ENCODE data around the gene KNL1. TPM values are rescaled to one million over a fixed set of nuclear protein-coding genes. Genes with fewer than 3 reads are reported as not detected.

Gene KNL1
- total RNA-seq, 1 experiment from 2014 or later, result 27.5 TPM

DNA sequence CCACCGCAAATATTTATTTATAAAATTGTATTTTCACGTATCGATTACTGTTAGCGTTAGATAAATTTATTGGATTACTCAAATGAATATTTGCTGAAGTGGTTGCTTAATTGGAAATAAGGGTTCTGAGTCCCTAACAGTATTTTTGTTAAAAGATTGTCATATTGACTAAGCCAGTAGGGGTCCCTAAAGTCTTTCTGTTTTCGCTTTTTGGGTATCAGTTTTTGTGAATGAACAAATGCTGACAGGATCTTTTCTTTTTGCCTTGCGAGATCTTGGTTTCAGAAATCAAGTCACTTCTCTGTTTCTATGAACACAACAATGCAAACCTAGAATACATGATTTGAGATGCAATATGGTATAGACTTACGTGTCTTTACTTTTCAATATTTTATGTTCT is 108.0 kb downstream of the KNL1 start:
- Histone ChIP-seq H3K27ac (no peak overlapping the region), H3K4me2 (no peak overlapping the region), H3K9me3 (ENCODE audit: insufficient read depth, low read depth) (no peaks in the 10 kb centered on the region), H3K36me3 (ENCODE audit: low read depth) (0 out of 2 replicates have a peak, but pooled peaks cover 2% of the 10 kb centered on the region), H2AFZ (no peak overlapping the region), H4K20me1 (ENCODE audit: insufficient read depth) (no peaks in the 10 kb centered on the region), H3K79me2 (ENCODE audit: low read depth) (0 out of 2 replicates have a peak, but pooled peaks cover 2% of the 10 kb centered on the region), H3K4me3 (no peak overlapping the region), H3K27me3 (ENCODE audit: insufficient read depth, low read depth) (no peaks in the 10 kb centered on the region), H3F3A (ENCODE audit: insufficient read depth, low read depth) (0 out of 2 replicates have a peak, but pooled peaks cover 4% of the 10 kb centered on the region), H3K4me1 (replicated peaks; ENCODE audit: insufficient read depth) (no peaks in the 10 kb centered on the region), H3K9me2 (ENCODE audit: insufficient read depth) (no peaks in the 10 kb centered on the region)
- TF ChIP-seq, protein P1, sequence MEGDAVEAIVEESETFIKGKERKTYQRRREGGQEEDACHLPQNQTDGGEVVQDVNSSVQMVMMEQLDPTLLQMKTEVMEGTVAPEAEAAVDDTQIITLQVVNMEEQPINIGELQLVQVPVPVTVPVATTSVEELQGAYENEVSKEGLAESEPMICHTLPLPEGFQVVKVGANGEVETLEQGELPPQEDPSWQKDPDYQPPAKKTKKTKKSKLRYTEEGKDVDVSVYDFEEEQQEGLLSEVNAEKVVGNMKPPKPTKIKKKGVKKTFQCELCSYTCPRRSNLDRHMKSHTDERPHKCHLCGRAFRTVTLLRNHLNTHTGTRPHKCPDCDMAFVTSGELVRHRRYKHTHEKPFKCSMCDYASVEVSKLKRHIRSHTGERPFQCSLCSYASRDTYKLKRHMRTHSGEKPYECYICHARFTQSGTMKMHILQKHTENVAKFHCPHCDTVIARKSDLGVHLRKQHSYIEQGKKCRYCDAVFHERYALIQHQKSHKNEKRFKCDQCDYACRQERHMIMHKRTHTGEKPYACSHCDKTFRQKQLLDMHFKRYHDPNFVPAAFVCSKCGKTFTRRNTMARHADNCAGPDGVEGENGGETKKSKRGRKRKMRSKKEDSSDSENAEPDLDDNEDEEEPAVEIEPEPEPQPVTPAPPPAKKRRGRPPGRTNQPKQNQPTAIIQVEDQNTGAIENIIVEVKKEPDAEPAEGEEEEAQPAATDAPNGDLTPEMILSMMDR (conservative IDR thresholded peaks at IDR 0.05), result peak; percentile 34; the same call in 1 of the 2 replicates
- no peak for TF ChIP-seq EZH2 (IDR thresholded peaks at IDR 0.05; ENCODE audit: low read depth)
- intact Hi-C loops (cut with micrococcal nuclease; ENCODE audit: unreplicated experiment), result no loop called here
- BruUV-seq (replicated peaks), result no TSS peak
- DNase-seq, result no peak
- CTCF ChIA-PET, result interaction anchor here (0.6 kb wide), 1 partner anchor 683 kb away, joined by 3 read pairs; no protein-coding TSS in a partner anchor
- POLR2A ChIA-PET (ENCODE audit: unreplicated experiment), result no interaction called here

DNA sequence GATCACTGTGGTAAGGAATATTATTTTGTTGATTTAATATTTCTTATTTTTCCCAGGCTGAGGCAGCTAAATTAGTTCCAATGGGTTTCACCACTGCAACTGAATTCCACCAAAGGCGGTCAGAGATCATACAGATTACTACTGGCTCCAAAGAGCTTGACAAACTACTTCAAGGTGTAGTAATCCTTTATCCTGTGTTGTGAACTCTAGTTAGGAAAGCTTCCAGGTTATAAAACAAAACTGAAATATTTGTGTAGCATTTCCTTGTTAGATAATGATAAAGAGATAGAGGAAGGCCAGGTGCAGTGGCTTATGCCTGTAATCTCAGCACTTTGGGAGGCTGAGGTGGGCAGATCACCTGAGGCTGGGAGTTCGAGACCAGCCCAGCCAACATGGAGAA is 112.1 kb downstream of the KNL1 start:
- no peaks in the 10 kb centered on the region for H3K9me3 ChIP-seq (ENCODE audit: insufficient read depth, low read depth)
- ChIA-PET POLR2A (ENCODE audit: unreplicated experiment) (no interaction called here), CTCF (interaction anchor here (0.5 to 1.1 kb wide), 3 partner anchors 20 to 129 kb away, joined by 6 read pairs; no protein-coding TSS in a partner anchor)
- no peaks in the 10 kb centered on the region for H3K27me3 ChIP-seq (ENCODE audit: insufficient read depth, low read depth)
- no peaks in the 10 kb centered on the region for H4K20me1 ChIP-seq (ENCODE audit: insufficient read depth)
- no peaks in the 10 kb centered on the region for H3K9me2 ChIP-seq (ENCODE audit: insufficient read depth)
- TF ChIP-seq EZH2 (IDR thresholded peaks at IDR 0.05; ENCODE audit: low read depth), result no peak
- TF ChIP-seq, protein P1 (conservative IDR thresholded peaks at IDR 0.05), result no peak
- no peaks in the 10 kb centered on the region for H3K4me1 ChIP-seq (replicated peaks; ENCODE audit: insufficient read depth)
- H3K36me3 ChIP-seq (ENCODE audit: low read depth), result 0 out of 2 replicates have a peak, but pooled peaks cover 2% of the 10 kb centered on the region
- 0 out of 2 replicates have a peak overlapping the region, but pooled peaks have one; percentile 16 for H3K27ac ChIP-seq
- H3K4me3 ChIP-seq, result no peak overlapping the region
- H3F3A ChIP-seq (ENCODE audit: insufficient read depth, low read depth), result 0 out of 2 replicates have a peak, but pooled peaks cover 4% of the 10 kb centered on the region
- H2AFZ ChIP-seq, result no peak overlapping the region
- peak in 1 of 2 experiments; percentile 80 for DNase-seq
- intact Hi-C loops (cut with micrococcal nuclease; ENCODE audit: unreplicated experiment), result no loop called here
- H3K79me2 ChIP-seq (ENCODE audit: low read depth), result no peaks in the 10 kb centered on the region
- no peak overlapping the region for H3K4me2 ChIP-seq
- no TSS peak for BruUV-seq (replicated peaks)

Other genes with a start within 250 kb of the KNL1 start
- gene PHGR1, start 243.2 kb upstream of the KNL1 start, total RNA-seq (2021), result not detected in 2 replicates
- gene DISP2, start 236.0 kb upstream of the KNL1 start, total RNA-seq (2021), result 0.35 and 0.63 TPM in 2 replicates
- gene KNSTRN, start 211.5 kb upstream of the KNL1 start, total RNA-seq (2021), result 85.2 and 95.6 TPM in 2 replicates
- 82.5 and 83.7 TPM in 2 replicates for gene IVD, start 188.5 kb upstream of the KNL1 start, total RNA-seq (2021)
- 17.3 and 19.1 TPM in 2 replicates for gene BAHD1, start 153.3 kb upstream of the KNL1 start, total RNA-seq (2021)
- 30.6 and 34.3 TPM in 2 replicates for gene CHST14, start 123.3 kb upstream of the KNL1 start, total RNA-seq (2021)
- 19.5 and 22.2 TPM in 2 replicates for gene CCDC32, start 29.2 kb upstream of the KNL1 start, total RNA-seq (2021)
- 14.0 and 17.1 TPM in 2 replicates for gene RPUSD2, start 24.9 kb upstream of the KNL1 start, total RNA-seq (2021)
- 19.8 and 22.5 TPM in 2 replicates for gene RAD51, start 100.9 kb downstream of the KNL1 start, total RNA-seq (2021)
- 15.7 and 19.8 TPM in 2 replicates for gene RMDN3, start 161.0 kb downstream of the KNL1 start, total RNA-seq (2021)
- gene GCHFR, start 169.8 kb downstream of the KNL1 start, total RNA-seq (2021), result 1.2 and 1.5 TPM in 2 replicates
- gene C15orf62, start 175.7 kb downstream of the KNL1 start, total RNA-seq (2021), result 0.23 and 0.33 TPM in 2 replicates
- 32.6 and 33.1 TPM in 2 replicates for gene ZFYVE19, start 212.8 kb downstream of the KNL1 start, total RNA-seq (2021)
- 27.4 and 33.0 TPM in 2 replicates for gene DNAJC17, start 213.2 kb downstream of the KNL1 start, total RNA-seq (2021)
- gene PPP1R14D, start 234.5 kb downstream of the KNL1 start, total RNA-seq (2021), result 0.55 and 0.65 TPM in 2 replicates
- 141 and 180 TPM in 2 replicates for gene SPINT1, start 249.8 kb downstream of the KNL1 start, total RNA-seq (2021)

Measured in PC-9 (cell line).